ENCODE data around the gene XNDC1N. TPM values are rescaled to one million over a fixed set of nuclear protein-coding genes. Genes with fewer than 3 reads are reported as not detected.
"Not testable (repeated sequence)": the region's sequence is repeated elsewhere in the genome, so short reads cannot be mapped to it uniquely, and the experiment has no call there.

The XNDC1N gene
- total RNA-seq, 1 donor from 2014 or later: 7.0 TPM

DNA sequence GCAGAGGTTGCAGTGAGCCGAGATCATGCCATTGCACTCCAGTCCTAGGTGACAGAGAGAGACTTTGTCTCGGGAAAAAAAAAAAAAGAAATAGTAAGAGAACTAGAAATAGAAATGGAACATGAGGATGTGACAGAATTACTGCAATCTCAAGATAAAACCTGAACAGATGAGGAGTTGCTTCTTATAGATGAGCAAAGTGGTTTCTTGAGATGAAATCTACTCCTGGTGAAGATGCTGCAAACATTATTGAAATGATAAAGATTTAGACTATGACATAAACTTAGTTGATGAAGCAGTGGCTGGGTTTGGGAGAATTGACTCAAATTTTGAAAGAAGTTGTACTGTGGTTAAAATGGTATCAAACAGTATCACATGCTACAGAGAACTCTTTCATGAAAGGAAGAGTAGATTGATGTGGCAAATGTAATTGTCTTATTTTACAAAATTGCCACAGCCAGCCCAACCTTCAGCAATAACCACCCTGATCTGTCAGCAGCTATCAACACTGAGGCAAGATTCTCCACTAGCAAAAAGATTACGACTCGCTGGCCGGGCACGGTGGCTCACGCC is 13.7 kb downstream of the XNDC1N start:
- Histone ChIP-seq H3K27ac (no peak overlapping the region), H3K27me3 (no peaks in the 10 kb centered on the region), H3K4me1 (no peaks in the 10 kb centered on the region), H3K36me3 (peaks cover 49% of the 10 kb centered on the region), H3K4me3 (no peak overlapping the region), H3K9me3 (no peaks in the 10 kb centered on the region)
- TF ChIP-seq, protein P1, sequence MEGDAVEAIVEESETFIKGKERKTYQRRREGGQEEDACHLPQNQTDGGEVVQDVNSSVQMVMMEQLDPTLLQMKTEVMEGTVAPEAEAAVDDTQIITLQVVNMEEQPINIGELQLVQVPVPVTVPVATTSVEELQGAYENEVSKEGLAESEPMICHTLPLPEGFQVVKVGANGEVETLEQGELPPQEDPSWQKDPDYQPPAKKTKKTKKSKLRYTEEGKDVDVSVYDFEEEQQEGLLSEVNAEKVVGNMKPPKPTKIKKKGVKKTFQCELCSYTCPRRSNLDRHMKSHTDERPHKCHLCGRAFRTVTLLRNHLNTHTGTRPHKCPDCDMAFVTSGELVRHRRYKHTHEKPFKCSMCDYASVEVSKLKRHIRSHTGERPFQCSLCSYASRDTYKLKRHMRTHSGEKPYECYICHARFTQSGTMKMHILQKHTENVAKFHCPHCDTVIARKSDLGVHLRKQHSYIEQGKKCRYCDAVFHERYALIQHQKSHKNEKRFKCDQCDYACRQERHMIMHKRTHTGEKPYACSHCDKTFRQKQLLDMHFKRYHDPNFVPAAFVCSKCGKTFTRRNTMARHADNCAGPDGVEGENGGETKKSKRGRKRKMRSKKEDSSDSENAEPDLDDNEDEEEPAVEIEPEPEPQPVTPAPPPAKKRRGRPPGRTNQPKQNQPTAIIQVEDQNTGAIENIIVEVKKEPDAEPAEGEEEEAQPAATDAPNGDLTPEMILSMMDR (IDR thresholded peaks at IDR 0.05): no peak
- intact Hi-C loops (cut with DNase I): no loop called here
- no peak for ATAC-seq
- no peak for DNase-seq

- Histone ChIP-seq H3K4me3 (no peak overlapping the region), H3K9me3 (no peaks in the 10 kb centered on the region), H3K4me1 (no peaks in the 10 kb centered on the region), H3K27ac (no peak overlapping the region), H3K36me3 (peaks cover 49% of the 10 kb centered on the region), H3K27me3 (no peaks in the 10 kb centered on the region)
- intact Hi-C loops (cut with DNase I): no loop called here
- TF ChIP-seq, protein P1 (IDR thresholded peaks at IDR 0.05): no peak
- ATAC-seq (no peak), DNase-seq (no peak)
These were observed 14.5 kb downstream of the XNDC1N start for GRCh38 chr11:71913756-71914526.

DNA sequence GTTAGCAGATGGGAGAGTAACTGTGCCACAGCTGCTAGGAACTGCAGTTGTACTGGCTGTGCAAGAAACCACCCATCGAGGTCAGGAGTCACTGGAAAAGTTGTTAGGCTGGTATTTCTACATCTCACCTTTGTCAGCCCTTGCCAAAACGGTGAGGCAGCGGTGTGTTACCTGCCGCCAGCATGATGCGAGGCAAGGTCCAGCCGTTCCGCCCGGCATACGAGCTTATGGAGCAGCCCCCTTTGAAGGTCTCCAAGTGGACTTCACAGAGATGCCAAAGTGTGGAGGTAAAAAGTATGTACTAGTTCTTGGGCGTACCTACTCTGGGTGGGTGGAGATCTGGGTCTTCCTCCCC is 16.4 kb downstream of the XNDC1N start:
- H3K36me3 ChIP-seq: peaks cover 38% of the 10 kb centered on the region
- DNase-seq; H3K27ac ChIP-seq; H3K4me1 ChIP-seq; ATAC-seq; intact Hi-C loops (cut with DNase I); H3K27me3 ChIP-seq; H3K4me3 ChIP-seq; H3K9me3 ChIP-seq: not testable (repeated sequence)

DNA sequence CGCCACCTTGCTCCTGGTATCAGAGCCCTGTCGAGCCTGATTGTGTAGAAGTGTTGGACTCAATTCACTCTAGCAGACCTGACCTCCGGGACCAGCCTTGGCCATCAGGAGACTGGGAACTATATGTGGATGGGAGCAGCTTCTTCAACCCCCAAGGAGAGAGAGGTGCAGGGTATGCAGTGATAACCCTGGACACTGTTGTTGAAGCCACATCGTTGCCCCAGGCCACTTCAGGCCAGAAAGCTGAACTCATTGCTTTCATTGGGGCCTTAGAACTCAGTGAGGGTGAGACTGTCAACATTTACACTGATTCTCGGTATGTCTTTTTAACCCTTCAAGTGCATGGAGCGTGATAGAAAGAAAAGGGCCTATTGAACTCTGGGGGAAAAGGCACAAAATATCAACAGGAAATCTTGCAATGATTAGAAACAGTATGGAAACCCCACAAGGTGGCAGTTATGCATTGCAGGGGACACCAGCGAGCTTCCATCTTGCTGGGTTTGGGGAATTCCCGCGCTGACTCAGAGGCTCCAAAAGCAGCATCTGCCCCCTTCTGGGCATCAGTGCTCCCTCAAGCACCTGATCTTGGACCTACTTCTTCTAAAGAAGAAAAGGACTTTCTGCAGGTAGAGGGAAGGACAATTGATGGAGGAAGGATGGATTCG is 16.9 kb downstream of the XNDC1N start:
- ATAC-seq; intact Hi-C loops (cut with DNase I); H3K4me1 ChIP-seq; H3K27me3 ChIP-seq; DNase-seq; H3K4me3 ChIP-seq; H3K9me3 ChIP-seq; H3K27ac ChIP-seq: not testable (repeated sequence)
- peaks cover 33% of the 10 kb centered on the region for H3K36me3 ChIP-seq

DNA sequence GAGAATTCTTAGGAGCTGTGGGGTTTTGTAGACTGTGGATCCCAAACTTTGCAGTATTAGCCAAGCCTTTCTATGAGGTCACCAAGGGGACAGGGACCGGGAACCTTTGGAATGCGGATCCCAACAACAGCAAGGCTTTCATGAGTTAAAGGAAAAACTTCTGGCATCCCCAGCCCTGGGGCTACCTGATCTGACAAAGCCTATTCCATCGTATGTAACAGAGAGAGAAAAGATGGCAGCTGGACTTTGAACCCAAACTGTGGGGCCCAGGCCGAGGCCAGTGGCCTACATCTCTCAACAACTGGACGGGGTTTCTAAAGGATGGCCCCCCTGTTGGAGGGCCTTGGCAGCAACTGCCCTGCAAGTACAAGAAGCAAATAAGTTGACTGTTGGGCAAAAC is 17.6 kb downstream of the XNDC1N start:
- H3K27ac ChIP-seq; H3K27me3 ChIP-seq; H3K4me1 ChIP-seq; H3K4me3 ChIP-seq; intact Hi-C loops (cut with DNase I); H3K9me3 ChIP-seq; DNase-seq; ATAC-seq: not testable (repeated sequence)
- H3K36me3 ChIP-seq: peaks cover 26% of the 10 kb centered on the region

DNA sequence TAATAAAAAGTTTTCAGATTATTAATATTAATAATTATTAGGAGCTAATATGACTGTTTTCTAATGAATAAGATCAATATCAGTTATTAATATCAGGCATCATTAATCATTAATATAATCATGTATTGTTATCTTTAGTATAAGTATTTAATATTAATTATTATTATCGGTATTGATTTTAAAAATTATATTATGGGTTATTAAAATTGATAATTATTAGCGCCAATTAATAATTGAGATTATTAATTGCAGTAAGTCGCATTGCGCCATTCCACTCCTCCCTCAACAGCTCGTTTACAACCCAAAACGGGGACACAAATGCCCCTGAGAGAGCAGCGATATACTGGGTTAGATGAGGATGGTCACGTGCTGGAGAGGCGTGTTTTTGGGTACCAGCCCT is 20.2 kb downstream of the XNDC1N start:
- TF ChIP-seq, protein P1 (IDR thresholded peaks at IDR 0.05): no peak
- Histone ChIP-seq H3K4me3 (no peak overlapping the region), H3K27ac (no peak overlapping the region), H3K9me3 (no peaks in the 10 kb centered on the region), H3K4me1 (no peaks in the 10 kb centered on the region), H3K36me3 (peaks cover 11% of the 10 kb centered on the region), H3K27me3 (no peaks in the 10 kb centered on the region)
- DNase-seq: no peak
- intact Hi-C loops (cut with DNase I): no loop called here
- no peak for ATAC-seq

GRCh38 chr11:71901137-71901536 is 27.3 kb downstream of the XNDC1N start:
- DNase-seq; H3K4me1 ChIP-seq; intact Hi-C loops (cut with DNase I); H3K27me3 ChIP-seq; H3K9me3 ChIP-seq; H3K4me3 ChIP-seq; H3K36me3 ChIP-seq; H3K27ac ChIP-seq; ATAC-seq: not testable (repeated sequence)

Data from upper lobe of right lung (tissue), 1 donor.